Raji (cell line): ENCODE measurements around the gene SENP1.

Experiments
- POLR2A ChIP-seq: IDR thresholded peaks from 2 replicates; pipeline ENCODE4 v1.6.1; 2011; ENCODE audit warnings: low read depth, low read length, control low read depth; ENCODE audit not compliant: insufficient read depth

SENP1 gene

GRCh38 chr12:48054955-48055821 is 50.7 kb downstream of the SENP1 start:
- no peak for TF ChIP-seq POLR2A

GRCh38 chr12:48053883-48054282 is 52.0 kb downstream of the SENP1 start:
- TF ChIP-seq POLR2A, result no peak

GRCh38 chr12:48053122-48053521 is 52.8 kb downstream of the SENP1 start:
- no peak for TF ChIP-seq POLR2A

GRCh38 chr12:48051681-48052080 is 54.2 kb downstream of the SENP1 start:
- TF ChIP-seq POLR2A, result no peak

GRCh38 chr12:48050174-48050573 is 55.7 kb downstream of the SENP1 start:
- no peak for TF ChIP-seq POLR2A

- TF ChIP-seq POLR2A, result no peak
Measured at GRCh38 chr12:48045965-48046518, 59.8 kb downstream of the SENP1 start.

GRCh38 chr12:48045061-48045846 is 60.6 kb downstream of the SENP1 start:
- TF ChIP-seq POLR2A, result no peak

GRCh38 chr12:48044396-48044795 is 61.5 kb downstream of the SENP1 start:
- TF ChIP-seq POLR2A, result no peak

- TF ChIP-seq POLR2A, result no peak
Measured at GRCh38 chr12:48043771-48044170, 62.1 kb downstream of the SENP1 start.

- no peak for TF ChIP-seq POLR2A
Measured at GRCh38 chr12:48041591-48042423, 64.1 kb downstream of the SENP1 start.

GRCh38 chr12:48040354-48040753 is 65.5 kb downstream of the SENP1 start:
- no peak for TF ChIP-seq POLR2A

GRCh38 chr12:48039151-48039550 is 66.7 kb downstream of the SENP1 start:
- TF ChIP-seq POLR2A, result no peak

GRCh38 chr12:48038085-48038484 is 67.8 kb downstream of the SENP1 start:
- no peak for TF ChIP-seq POLR2A

GRCh38 chr12:48037267-48037915 is 68.5 kb downstream of the SENP1 start:
- no peak for TF ChIP-seq POLR2A
